Measurements from ENCODE around the gene CDH2. TPM values are rescaled to one million over a fixed set of nuclear protein-coding genes. Genes with fewer than 3 reads are reported as not detected.

Gene CDH2
- total RNA-seq, 1 experiment from 2014 or later = 36.2 TPM

GRCh38 chr18:28109781-28110560 lies 67.0 kb downstream of the CDH2 start:
- H3K23ac ChIP-seq (ENCODE audit: insufficient read length, low read depth, low read length) = no peak overlapping the region
- H3T11ph ChIP-seq (ENCODE audit: low read length) = no peak overlapping the region
- Mint-ChIP-seq H3K27ac (peak overlapping the region in 1 of 3 experiments; percentile 9; a peak in 2 of 7 replicates), H3K36me3 (ENCODE audit: insufficient read depth in 1 of 3, low read depth in 3 of 3) (no peaks in the 10 kb centered on the region; a peak in 1 of 7 replicates), H3K4me3 (no peak overlapping the region), H3K9me3 (no peaks in the 10 kb centered on the region; a peak in 1 of 5 replicates), H3K4me1 (peaks cover 33 to 48% of the 10 kb centered on the region in 2 experiments), H3K27me3 (ENCODE audit: low read depth) (no peaks in the 10 kb centered on the region)
- TF ChIP-seq, protein P1, sequence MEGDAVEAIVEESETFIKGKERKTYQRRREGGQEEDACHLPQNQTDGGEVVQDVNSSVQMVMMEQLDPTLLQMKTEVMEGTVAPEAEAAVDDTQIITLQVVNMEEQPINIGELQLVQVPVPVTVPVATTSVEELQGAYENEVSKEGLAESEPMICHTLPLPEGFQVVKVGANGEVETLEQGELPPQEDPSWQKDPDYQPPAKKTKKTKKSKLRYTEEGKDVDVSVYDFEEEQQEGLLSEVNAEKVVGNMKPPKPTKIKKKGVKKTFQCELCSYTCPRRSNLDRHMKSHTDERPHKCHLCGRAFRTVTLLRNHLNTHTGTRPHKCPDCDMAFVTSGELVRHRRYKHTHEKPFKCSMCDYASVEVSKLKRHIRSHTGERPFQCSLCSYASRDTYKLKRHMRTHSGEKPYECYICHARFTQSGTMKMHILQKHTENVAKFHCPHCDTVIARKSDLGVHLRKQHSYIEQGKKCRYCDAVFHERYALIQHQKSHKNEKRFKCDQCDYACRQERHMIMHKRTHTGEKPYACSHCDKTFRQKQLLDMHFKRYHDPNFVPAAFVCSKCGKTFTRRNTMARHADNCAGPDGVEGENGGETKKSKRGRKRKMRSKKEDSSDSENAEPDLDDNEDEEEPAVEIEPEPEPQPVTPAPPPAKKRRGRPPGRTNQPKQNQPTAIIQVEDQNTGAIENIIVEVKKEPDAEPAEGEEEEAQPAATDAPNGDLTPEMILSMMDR (conservative IDR thresholded peaks at IDR 0.05) = no peak
- no peak overlapping the region for H2BK5ac ChIP-seq (ENCODE audit: insufficient read length, low read length)
- no peak overlapping the region for H2AFZ ChIP-seq (ENCODE audit: low read length)
- H2BK120ac ChIP-seq (ENCODE audit: low read depth, low read length, poor library complexity, severe bottlenecking) = no peak overlapping the region
- no peak overlapping the region for H3K4ac ChIP-seq (ENCODE audit: low read depth, low read length)
- no peaks in the 10 kb centered on the region for H3K23me2 ChIP-seq (ENCODE audit: insufficient read length, low read depth, low read length, poor library complexity, severe bottlenecking)
- H4K8ac ChIP-seq (replicated peaks; ENCODE audit: insufficient read length, low read depth, low read length) = no peak overlapping the region
- no peaks in the 10 kb centered on the region for H4K20me1 ChIP-seq (ENCODE audit: control insufficient read depth, insufficient read depth, insufficient read length)
- H3K4me1 ChIP-seq (ENCODE audit: insufficient read depth, low read length) = peaks cover 13% of the 10 kb centered on the region; the same call in 1 of the 2 replicates
- no peak overlapping the region for H2AK5ac ChIP-seq (ENCODE audit: insufficient read length, low read length)
- H3K18ac ChIP-seq (ENCODE audit: insufficient read length, low read depth, low read length) = no peak overlapping the region
- H2BK15ac ChIP-seq (ENCODE audit: low read depth, low read length) = no peak overlapping the region
- no peak overlapping the region for H2BK12ac ChIP-seq (ENCODE audit: insufficient read length, low read depth, low read length)
- H3K9ac ChIP-seq (ENCODE audit: extremely low read depth, insufficient read length, low read length) = no peak overlapping the region
- no peaks in the 10 kb centered on the region for H3K27me3 ChIP-seq (ENCODE audit: insufficient read depth, low read length)
- DNase-seq = no peak
- H3K14ac ChIP-seq (ENCODE audit: insufficient read depth, low read length) = no peak overlapping the region
- H3K79me2 ChIP-seq (ENCODE audit: insufficient read depth, low read length) = no peaks in the 10 kb centered on the region; the same call in 1 of the 2 replicates
- H2BK20ac ChIP-seq (ENCODE audit: low read depth, low read length, poor library complexity, severe bottlenecking) = no peak overlapping the region
- H4K91ac ChIP-seq (ENCODE audit: insufficient read length, low read depth, low read length) = no peak overlapping the region
- no peak overlapping the region for H3K27ac ChIP-seq (ENCODE audit: insufficient read length, low read depth, low read length)
- H3K4me2 ChIP-seq (ENCODE audit: insufficient read depth, insufficient read length, low read length) = no peak overlapping the region
- WGBS (ENCODE audit: extremely low coverage, insufficient read length, low lambda C conversion rate) = no CpG with 5 or more reads among the region's 5 CpGs
- no peaks in the 10 kb centered on the region for H3K79me1 ChIP-seq (ENCODE audit: insufficient read depth, low read depth, low read length, poor library complexity, severe bottlenecking)
- no peak overlapping the region for H3K56ac ChIP-seq (ENCODE audit: insufficient read length, low read depth, low read length)
- no peak overlapping the region for H4K5ac ChIP-seq (ENCODE audit: insufficient read length, low read depth, low read length)
- H3K9me3 ChIP-seq (ENCODE audit: control insufficient read depth, low read depth, low read length) = no peaks in the 10 kb centered on the region
